ENCODE data around the gene SULT1E1. TPM values are rescaled to one million over a fixed set of nuclear protein-coding genes. Genes with fewer than 3 reads are reported as not detected.
A peak's percentile ranks its signal among the peaks of the same experiment; 100 is the strongest.

SULT1E1 gene, protein sequence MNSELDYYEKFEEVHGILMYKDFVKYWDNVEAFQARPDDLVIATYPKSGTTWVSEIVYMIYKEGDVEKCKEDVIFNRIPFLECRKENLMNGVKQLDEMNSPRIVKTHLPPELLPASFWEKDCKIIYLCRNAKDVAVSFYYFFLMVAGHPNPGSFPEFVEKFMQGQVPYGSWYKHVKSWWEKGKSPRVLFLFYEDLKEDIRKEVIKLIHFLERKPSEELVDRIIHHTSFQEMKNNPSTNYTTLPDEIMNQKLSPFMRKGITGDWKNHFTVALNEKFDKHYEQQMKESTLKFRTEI
- 0.41 and 1.7 TPM in 2 replicates for total RNA-seq (ENCODE audit: low replicate concordance)

DNA sequence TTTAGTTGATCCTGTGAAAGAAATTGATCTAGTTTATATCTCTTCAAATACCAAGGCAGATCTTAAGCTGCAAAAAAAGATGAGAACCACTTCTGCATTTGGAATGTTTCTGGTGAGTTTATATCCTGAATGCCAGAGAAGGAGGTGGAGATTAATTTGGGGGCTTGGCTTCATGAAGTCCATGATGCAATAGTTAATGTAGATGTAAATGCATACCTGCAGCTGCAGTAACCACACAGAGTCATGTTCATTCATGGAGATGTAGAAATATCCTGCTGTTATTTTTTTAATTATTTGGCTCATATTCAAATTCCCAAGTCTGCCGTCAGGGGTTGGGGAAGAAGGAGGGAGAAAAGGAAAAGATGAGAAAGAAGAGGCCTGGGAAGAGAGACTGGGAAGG, at the start of gene SULT1E1:
Gene SULT1E1 (minus strand): TSS at position 94 of the 400 bp plus-strand sequence. CDS start 2,501 bp downstream, outside the sequence.
- DNase-seq (ENCODE audit: low read depth): peak; percentile 68
- peak within 1 kb of the TSS; percentile 57 for H3K4me3 ChIP-seq (ENCODE audit: low read depth, low read length)
- TF ChIP-seq, protein P1, sequence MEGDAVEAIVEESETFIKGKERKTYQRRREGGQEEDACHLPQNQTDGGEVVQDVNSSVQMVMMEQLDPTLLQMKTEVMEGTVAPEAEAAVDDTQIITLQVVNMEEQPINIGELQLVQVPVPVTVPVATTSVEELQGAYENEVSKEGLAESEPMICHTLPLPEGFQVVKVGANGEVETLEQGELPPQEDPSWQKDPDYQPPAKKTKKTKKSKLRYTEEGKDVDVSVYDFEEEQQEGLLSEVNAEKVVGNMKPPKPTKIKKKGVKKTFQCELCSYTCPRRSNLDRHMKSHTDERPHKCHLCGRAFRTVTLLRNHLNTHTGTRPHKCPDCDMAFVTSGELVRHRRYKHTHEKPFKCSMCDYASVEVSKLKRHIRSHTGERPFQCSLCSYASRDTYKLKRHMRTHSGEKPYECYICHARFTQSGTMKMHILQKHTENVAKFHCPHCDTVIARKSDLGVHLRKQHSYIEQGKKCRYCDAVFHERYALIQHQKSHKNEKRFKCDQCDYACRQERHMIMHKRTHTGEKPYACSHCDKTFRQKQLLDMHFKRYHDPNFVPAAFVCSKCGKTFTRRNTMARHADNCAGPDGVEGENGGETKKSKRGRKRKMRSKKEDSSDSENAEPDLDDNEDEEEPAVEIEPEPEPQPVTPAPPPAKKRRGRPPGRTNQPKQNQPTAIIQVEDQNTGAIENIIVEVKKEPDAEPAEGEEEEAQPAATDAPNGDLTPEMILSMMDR (IDR thresholded peaks at IDR 0.05; ENCODE audit: insufficient read depth, low read length): no peak

- TF ChIP-seq, protein P1 (IDR thresholded peaks at IDR 0.05; ENCODE audit: insufficient read depth, low read length): no peak
Measured at GRCh38 chr4:69909195-69909594, 49.2 kb upstream of the SULT1E1 start.

GRCh38 chr4:69907151-69907550, 47.2 kb upstream of the SULT1E1 start:
- TF ChIP-seq, protein P1 (IDR thresholded peaks at IDR 0.05; ENCODE audit: insufficient read depth, low read length): no peak
- DNase-seq (ENCODE audit: low read depth): peak; percentile 15

More at GRCh38 chr4:69909195-69909594, 49.2 kb upstream of the SULT1E1 start:
- H3K4me3 ChIP-seq (ENCODE audit: low read depth, low read length): no peak overlapping the region
- no peak for DNase-seq (ENCODE audit: low read depth)

GRCh38 chr4:69896530-69897116, 36.7 kb upstream of the SULT1E1 start:
- DNase-seq (ENCODE audit: low read depth): peak; percentile 44
- no peak overlapping the region for H3K4me3 ChIP-seq (ENCODE audit: low read depth, low read length)
- TF ChIP-seq, protein P1 (IDR thresholded peaks at IDR 0.05; ENCODE audit: insufficient read depth, low read length): peak; percentile 63

More at GRCh38 chr4:69907151-69907550, 47.2 kb upstream of the SULT1E1 start:
- no peak overlapping the region for H3K4me3 ChIP-seq (ENCODE audit: low read depth, low read length)

- DNase-seq (ENCODE audit: low read depth): no peak
- no peak overlapping the region for H3K4me3 ChIP-seq (ENCODE audit: low read depth, low read length)
Measured at GRCh38 chr4:69894721-69895120, 34.8 kb upstream of the SULT1E1 start.

GRCh38 chr4:69894186-69894585, 34.2 kb upstream of the SULT1E1 start:
- no peak overlapping the region for H3K4me3 ChIP-seq (ENCODE audit: low read depth, low read length)
- no peak for DNase-seq (ENCODE audit: low read depth)
- TF ChIP-seq, protein P1 (IDR thresholded peaks at IDR 0.05; ENCODE audit: insufficient read depth, low read length): no peak

More at GRCh38 chr4:69894721-69895120, 34.8 kb upstream of the SULT1E1 start:
- TF ChIP-seq, protein P1 (IDR thresholded peaks at IDR 0.05; ENCODE audit: insufficient read depth, low read length): no peak
